ENCODE results near the gene OR52N5.
A peak's percentile ranks its signal among the peaks of the same experiment; 100 is the strongest.

Gene OR52N5

DNA sequence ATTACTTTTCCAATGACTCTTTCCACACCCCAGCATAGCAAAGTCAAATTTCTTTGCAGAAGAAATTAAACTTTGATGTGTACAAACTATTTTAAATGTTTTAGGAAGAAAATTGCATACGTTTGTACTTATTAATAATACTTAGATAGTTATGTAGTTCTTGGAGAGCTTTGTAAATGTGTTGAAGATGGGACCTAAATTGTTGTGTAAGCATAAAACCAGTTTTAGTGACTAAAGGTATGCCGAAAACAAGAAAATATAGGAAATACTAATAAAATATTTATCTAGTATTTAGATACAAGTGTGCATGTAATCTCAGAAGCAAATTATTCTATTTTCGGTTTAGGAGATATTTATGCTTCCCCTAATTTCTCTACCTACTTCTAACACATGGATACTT lies 33.3 kb downstream of the OR52N5 start:
- TF ChIP-seq, protein P1, sequence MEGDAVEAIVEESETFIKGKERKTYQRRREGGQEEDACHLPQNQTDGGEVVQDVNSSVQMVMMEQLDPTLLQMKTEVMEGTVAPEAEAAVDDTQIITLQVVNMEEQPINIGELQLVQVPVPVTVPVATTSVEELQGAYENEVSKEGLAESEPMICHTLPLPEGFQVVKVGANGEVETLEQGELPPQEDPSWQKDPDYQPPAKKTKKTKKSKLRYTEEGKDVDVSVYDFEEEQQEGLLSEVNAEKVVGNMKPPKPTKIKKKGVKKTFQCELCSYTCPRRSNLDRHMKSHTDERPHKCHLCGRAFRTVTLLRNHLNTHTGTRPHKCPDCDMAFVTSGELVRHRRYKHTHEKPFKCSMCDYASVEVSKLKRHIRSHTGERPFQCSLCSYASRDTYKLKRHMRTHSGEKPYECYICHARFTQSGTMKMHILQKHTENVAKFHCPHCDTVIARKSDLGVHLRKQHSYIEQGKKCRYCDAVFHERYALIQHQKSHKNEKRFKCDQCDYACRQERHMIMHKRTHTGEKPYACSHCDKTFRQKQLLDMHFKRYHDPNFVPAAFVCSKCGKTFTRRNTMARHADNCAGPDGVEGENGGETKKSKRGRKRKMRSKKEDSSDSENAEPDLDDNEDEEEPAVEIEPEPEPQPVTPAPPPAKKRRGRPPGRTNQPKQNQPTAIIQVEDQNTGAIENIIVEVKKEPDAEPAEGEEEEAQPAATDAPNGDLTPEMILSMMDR (IDR thresholded peaks at IDR 0.05; ENCODE audit: low read depth, low read length) = no peak
- H3K4me3 ChIP-seq (replicated peaks in 1 of 2; ENCODE audit: low read depth in 2 of 2, low read length in 2 of 2) = no peak overlapping the region
- no peak for DNase-seq (ENCODE audit: low read depth in 2 of 2)

DNA sequence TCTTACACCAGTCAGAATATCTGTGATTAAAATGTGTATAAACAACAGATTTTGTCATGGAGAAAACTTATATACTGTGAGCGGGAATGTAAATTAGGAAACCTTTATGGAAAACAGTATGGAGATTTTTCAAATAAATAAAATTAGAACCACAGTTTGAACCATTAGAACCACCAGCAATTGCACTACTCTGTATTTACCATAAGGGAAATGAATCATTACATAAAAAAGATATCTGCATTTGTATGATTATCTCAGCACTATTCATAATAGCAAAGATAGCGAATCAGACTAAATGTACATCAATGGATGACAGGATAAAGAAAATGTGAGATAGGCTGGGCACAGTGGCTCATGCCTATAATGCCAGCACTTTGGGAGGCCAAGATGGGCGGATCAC lies 36.5 kb downstream of the OR52N5 start:
- H3K4me3 ChIP-seq (replicated peaks in 1 of 2; ENCODE audit: low read depth in 2 of 2, low read length in 2 of 2) = no peak overlapping the region
- DNase-seq (ENCODE audit: low read depth in 2 of 2) = no peak
- TF ChIP-seq, protein P1 (IDR thresholded peaks at IDR 0.05; ENCODE audit: low read depth, low read length) = no peak

DNA sequence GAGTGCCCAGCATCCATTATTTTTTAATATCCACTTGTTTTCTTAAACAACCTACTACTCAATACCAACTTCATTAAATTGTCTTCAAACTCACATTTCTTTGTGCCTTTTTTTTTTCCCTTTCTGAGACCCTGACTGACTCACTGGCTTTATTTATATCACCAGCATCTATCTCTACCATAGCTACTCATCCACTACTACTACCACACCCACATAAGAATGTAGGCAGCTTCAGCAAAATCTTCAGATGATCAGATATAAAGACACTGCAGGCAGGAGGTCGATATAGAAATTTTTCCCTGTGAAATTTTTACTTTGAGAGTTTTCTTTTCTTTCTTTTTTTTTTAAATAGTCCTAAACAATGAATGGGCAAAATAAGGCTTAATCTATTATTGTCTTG lies 44.7 kb downstream of the OR52N5 start:
- DNase-seq (ENCODE audit: low read depth in 2 of 2) = peak in 1 of 2 donors; percentile 10

DNA sequence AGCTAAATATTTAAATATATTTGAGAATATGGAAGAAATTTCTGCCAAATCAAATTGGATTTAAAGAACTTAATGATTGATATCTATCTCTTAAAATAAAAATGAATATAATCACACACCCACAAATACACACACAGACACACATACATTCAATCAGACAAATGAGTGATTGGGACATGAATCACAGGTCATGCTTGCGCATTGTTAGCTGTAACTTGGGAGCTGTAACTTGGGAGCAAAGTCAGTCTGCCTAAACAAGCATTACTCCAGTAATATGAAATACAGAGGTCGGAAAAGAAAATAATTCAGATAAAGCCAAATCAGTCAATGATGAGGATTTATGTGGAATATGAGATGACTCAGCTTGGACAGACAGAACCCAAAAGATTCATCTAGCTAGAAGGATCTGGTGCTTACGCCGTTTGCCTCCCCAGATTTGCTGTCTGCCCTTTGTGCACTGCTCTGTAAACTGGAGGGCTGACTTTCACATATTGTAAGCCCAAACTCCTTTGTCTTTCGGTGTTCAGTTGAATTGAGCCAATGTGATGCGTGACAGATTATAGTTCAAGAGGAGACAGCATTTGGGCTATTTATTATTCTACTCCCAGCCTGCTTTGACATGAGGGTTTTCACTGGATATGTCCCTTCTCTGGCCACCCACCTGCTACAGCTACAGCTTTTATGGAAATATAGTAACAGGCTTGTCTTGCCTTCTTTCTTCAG lies 45.3 kb downstream of the OR52N5 start:
- DNase-seq (ENCODE audit: low read depth in 2 of 2) = peak in 1 of 2 donors; percentile 63
- H3K4me3 ChIP-seq (replicated peaks in 1 of 2; ENCODE audit: low read depth in 2 of 2, low read length in 2 of 2) = no peak overlapping the region
- TF ChIP-seq, protein P1 (IDR thresholded peaks at IDR 0.05; ENCODE audit: low read depth, low read length) = no peak

More for the DNA sequence above, 44.7 kb downstream of the OR52N5 start:
- no peak overlapping the region for H3K4me3 ChIP-seq (replicated peaks in 1 of 2; ENCODE audit: low read depth in 2 of 2, low read length in 2 of 2)
- TF ChIP-seq, protein P1 (IDR thresholded peaks at IDR 0.05; ENCODE audit: low read depth, low read length) = no peak

DNA sequence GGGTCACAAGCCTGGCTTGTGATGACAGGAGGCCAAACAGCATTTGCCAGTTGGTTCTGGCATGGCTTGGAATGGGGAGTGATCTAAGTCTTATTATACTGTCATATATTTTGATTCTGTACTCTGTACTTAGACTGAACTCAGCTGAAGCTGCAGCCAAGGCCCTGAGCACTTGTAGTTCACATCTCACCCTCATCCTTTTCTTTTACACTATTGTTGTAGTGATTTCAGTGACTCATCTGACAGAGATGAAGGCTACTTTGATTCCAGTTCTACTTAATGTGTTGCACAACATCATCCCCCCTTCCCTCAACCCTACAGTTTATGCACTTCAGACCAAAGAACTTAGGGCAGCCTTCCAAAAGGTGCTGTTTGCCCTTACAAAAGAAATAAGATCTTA lies 46.1 kb downstream of the OR52N5 start:
- DNase-seq (ENCODE audit: low read depth in 2 of 2) = peak; percentile 46 to 76
- H3K4me3 ChIP-seq (replicated peaks in 1 of 2; ENCODE audit: low read depth in 2 of 2, low read length in 2 of 2) = no peak overlapping the region
- TF ChIP-seq, protein P1 (IDR thresholded peaks at IDR 0.05; ENCODE audit: low read depth, low read length) = no peak

DNA sequence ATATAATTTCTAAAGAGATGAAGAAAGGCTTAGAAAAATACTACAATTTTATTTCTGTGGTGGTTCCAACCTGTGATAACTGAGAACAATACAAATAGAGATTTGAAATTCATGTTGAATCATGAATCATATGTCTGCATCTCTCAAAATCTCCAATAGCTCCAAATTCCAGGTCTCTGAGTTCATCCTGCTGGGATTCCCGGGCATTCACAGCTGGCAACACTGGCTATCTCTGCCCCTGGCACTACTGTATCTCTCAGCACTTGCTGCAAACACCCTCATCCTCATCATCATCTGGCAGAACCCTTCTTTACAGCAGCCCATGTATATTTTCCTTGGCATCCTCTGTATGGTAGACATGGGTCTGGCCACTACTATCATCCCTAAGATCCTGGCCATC lies 46.8 kb downstream of the OR52N5 start, which contains the start of gene OR56B1:
Gene OR56B1, plus strand, starts transcription at position 53 of the 400 bp plus-strand sequence. Its CDS starts 69 bp downstream, at position 122.
- TF ChIP-seq, protein P1 (IDR thresholded peaks at IDR 0.05; ENCODE audit: low read depth, low read length) = no peak
- DNase-seq (ENCODE audit: low read depth in 2 of 2) = peak in 1 of 2 donors; percentile 26
- no peak within 1 kb of the TSS for H3K4me3 ChIP-seq (replicated peaks in 1 of 2; ENCODE audit: low read depth in 2 of 2, low read length in 2 of 2)
